Heart left ventricle (tissue), 16 donors: ENCODE measurements around the gene TNFRSF1B. TPM values are rescaled to one million over a fixed set of nuclear protein-coding genes. Genes with fewer than 3 reads are reported as not detected.

ENCODE experiments used
- ATAC-seq, 4 donors: fragments of 200-7000 bp; cut with Tn5 transposase; one replicate each; pipeline ENCODE4 v1.9.1; 2020 to 2022; ENCODE audit warnings: moderate library complexity in 4 of 4, mild to moderate bottlenecking in 3 of 4, moderate number of reproducible peaks in 1 of 4
- DNase-seq, 5 donors: peaks; one replicate each; pipeline ENCODE4 v3.0.0-alpha.2; 2020
- H3K27ac ChIP-seq, 12 donors: fragments of 200-600 bp; sonication (generic) in 4 of 12; one replicate each; pipeline versions ENCODE4 v1.5.0 to v1.8.0; 2016 to 2022; ENCODE audit warnings: mild to moderate bottlenecking in 2 of 12
- H3K27me3 ChIP-seq, 9 donors: fragments of 200-600 bp; sonication (generic) in 2 of 9; one replicate each; pipeline versions ENCODE4 v1.5.1 to v1.8.0; 2016 to 2022; ENCODE audit warnings: mild to moderate bottlenecking in 3 of 9
- H3K36me3 ChIP-seq, 9 donors: fragments of 200-600 bp; sonication (generic) in 2 of 9; one replicate each; pipeline versions ENCODE4 v1.5.0 to v1.8.0; 2018 to 2022; ENCODE audit warnings: mild to moderate bottlenecking in 2 of 9
- H3K4me1 ChIP-seq, 12 donors: fragments of 200-600 bp; sonication (generic) in 4 of 12; one replicate each; pipeline versions ENCODE4 v1.5.0 to v1.8.0; 2016 to 2022; ENCODE audit warnings: mild to moderate bottlenecking in 3 of 12
- H3K4me3 ChIP-seq, 12 donors: fragments of 200-600 bp; sonication (generic) in 4 of 12; one replicate each; pipeline versions ENCODE4 v1.5.0 to v1.8.0; 2017 to 2022; ENCODE audit warnings: mild to moderate bottlenecking in 9 of 12, moderate library complexity in 4 of 12
- H3K9me3 ChIP-seq, 12 donors: fragments of 200-600 bp; sonication (generic) in 4 of 12; one replicate each; pipeline versions ENCODE4 v1.5.0 to v1.8.0; 2016 to 2022; ENCODE audit warnings: mild to moderate bottlenecking in 1 of 12
- POLR2A ChIP-seq, 2 donors: fragments of 450-650 bp; IDR thresholded peaks; one replicate each; pipeline ENCODE4 v1.6.1; 2017; ENCODE audit warnings: antibody characterized with exemption in 2 of 2, mild to moderate bottlenecking in 2 of 2, moderate library complexity in 2 of 2
- WGBS, 4 donors: extraction: QIAGEN DNeasy Blood & Tissue Kit in 2 of 4; methylation state at CpG; one replicate each; pipeline versions ENCODE4 v1.1.5 to v1.1.7; 2013 to 2018; 5-methylcytosine and 5-hydroxymethylcytosine counted together
- intact Hi-C, 10 donors: fragments of 100-400 bp; cut with DNase I; formaldehyde crosslinking; loops; one replicate each; pipeline versions ENCODE4 v1.11.1 to v1.14.2; 2022
- polyA plus RNA-seq, 2 donors: library from polyadenylated mRNA; stranded (reverse); fragments of 200-250 nt; gene quantifications; one replicate each; pipeline ENCODE4 v1.2.3, GENCODE V29; 2013
- total RNA-seq, 9 donors: library from RNA; depleted of rRNA in 2 of 9; stranded (reverse); fragments of >200 nt in 2 of 9; fragmentation: NEBNext Ultra II Directional in 3 of 9; extraction: Animal tissue kit (Norgen Biotek cat#: 25700) in 3 of 9; gene quantifications; one replicate each; pipeline versions ENCODE4 v1.1.0 to v1.2.4, GENCODE V29; 2016 to 2023
- TF ChIP-seq, protein P1 (sequence below), 12 donors: fragments of 200-600 bp; sonication (generic) in 4 of 12; IDR thresholded peaks; one replicate each; pipeline versions ENCODE4 v1.5.0 to v1.8.0; 2018 to 2022; ENCODE audit warnings: antibody characterized with exemption in 12 of 12, mild to moderate bottlenecking in 5 of 12
- donor health status: ischemic (EF 13 %, LVEDD 7.1; RV severe dilation, severe dysfunction).
- donor health status: healthy with polysubstance abuse.
- donor health status: DM: no; HTN: yes; CAD: no.
- donor health status: DM: no; HTN: no; CAD: no.
- donor health status: ischemic (EF 25% LVEDD 6.9; RV normal size, moderate dysfunction).
- donor health status: ischemic (EF 25% LVEDD 5.7; RV mildly dilated, moderate dysfunction).
- donor health status: healthy.
- donor health status: DM: yes; HTN: yes; CAD: no.
- donor health status: ischemic (EF 35%, LVEDD 5.7; RV mildly dilated, moderate dysfunction).
- donor health status: nonischemic (EF 11% LVEDD 7.7; RV severe dilation, severe dysfunction).
- donor health status: DM: yes; HTN: yes; CAD: no.
- donor health status: PGD.
- donor health status: ischemic (EF 29% LVEDD 5.4; RV normal size, mild dysfunction).
- donor health status: nonischemic (EF 23%, LVEDD 6.1; RV moderate dilation, normal function).

TNFRSF1B gene
- total and polyA plus RNA-seq, 11 donors = 8.6 to 71.0 (median 14.9) TPM

DNA sequence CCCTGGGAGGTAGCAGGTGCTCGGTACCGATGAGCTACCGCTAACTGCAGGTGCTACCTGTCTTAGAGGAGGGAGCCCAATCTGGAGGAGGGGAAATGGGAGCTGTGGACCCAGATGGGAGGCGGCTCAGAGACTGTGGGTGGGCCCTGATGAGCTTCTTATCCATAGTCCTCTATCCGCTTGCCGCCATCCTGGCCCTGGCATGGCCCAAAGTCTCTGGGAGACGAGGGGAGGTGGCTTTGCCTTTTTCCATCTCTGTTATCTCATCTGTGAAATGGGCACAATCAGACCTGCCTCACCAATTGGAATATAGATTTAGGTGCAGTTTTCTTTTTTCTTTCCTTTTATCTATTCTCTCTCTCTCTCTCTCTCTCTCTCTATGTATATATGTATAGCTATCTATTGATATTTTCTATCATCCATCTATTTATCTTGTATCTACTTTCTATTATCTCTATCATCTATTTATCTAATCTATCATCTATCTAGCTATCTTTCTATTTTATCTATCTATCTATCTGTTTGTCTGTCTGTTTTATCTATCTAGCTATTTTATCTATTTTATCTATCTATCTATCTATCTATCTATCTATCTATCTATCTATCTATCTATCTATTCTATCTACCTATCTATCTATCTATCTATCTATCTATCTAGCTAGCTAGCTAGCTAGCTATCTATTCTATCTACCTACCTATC, 16.5 kb downstream of the TNFRSF1B start:
- ATAC-seq = no peak
- Histone ChIP-seq H3K36me3 (peaks cover 0 to 23% (median 0%) of the 10 kb centered on the region in 9 donors), H3K27ac (peak overlapping the region in 11 of 12 donors; percentile 12 to 96 (median 91)), H3K9me3 (no peaks in the 10 kb centered on the region), H3K27me3 (no peaks in the 10 kb centered on the region), H3K4me3 (no peak overlapping the region), H3K4me1 (peaks cover 10 to 100% (median 57%) of the 10 kb centered on the region in 12 donors)
- DNase-seq = no peak
- TF ChIP-seq, protein P1, sequence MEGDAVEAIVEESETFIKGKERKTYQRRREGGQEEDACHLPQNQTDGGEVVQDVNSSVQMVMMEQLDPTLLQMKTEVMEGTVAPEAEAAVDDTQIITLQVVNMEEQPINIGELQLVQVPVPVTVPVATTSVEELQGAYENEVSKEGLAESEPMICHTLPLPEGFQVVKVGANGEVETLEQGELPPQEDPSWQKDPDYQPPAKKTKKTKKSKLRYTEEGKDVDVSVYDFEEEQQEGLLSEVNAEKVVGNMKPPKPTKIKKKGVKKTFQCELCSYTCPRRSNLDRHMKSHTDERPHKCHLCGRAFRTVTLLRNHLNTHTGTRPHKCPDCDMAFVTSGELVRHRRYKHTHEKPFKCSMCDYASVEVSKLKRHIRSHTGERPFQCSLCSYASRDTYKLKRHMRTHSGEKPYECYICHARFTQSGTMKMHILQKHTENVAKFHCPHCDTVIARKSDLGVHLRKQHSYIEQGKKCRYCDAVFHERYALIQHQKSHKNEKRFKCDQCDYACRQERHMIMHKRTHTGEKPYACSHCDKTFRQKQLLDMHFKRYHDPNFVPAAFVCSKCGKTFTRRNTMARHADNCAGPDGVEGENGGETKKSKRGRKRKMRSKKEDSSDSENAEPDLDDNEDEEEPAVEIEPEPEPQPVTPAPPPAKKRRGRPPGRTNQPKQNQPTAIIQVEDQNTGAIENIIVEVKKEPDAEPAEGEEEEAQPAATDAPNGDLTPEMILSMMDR (IDR thresholded peaks at IDR 0.05) = no peak
- TF ChIP-seq POLR2A (IDR thresholded peaks at IDR 0.05) = no peak
- intact Hi-C loops = loop anchor here in 3 of 10 donors (5.0 to 10.0 kb wide), 3 partner anchors 36 to 48 kb away; no protein-coding TSS in a partner anchor
- 83 to 96% (median 94%) methylated on average over 5 to 7 of the region's 7 CpGs for WGBS, 4 donors

DNA sequence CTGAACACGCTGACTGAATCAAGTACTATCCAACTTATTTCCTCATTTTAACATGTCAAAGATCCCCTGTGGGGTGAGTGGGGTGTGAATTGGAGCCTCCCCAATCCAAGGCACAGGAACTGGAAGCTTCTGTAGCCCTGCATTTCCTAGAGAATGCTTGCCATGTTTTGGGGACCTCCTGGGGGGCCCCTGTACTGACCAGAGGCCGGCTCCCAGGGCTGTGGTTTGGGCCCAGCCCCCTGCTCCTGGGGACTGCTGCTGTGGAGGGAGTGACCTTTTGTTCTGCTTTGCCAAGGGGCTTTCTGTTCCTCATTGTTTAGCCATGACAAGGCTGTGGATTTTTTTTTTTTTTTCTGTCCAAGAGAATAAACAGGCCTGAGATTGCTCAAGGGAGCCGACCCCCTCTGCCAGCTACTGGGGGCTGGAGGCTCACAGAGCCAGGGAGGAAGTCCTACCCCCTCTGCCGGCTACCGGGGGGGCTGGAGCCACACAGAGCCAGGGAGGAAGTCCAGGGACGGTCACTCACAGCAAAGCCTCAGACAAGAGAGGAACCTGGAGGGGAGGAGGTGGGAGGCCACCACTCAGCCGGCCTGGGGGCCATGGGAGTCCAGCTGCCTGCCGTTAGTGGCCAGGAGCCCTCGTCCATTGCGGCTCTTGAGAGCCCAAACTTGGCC, 17.4 kb downstream of the TNFRSF1B start:
- Histone ChIP-seq H3K9me3 (no peaks in the 10 kb centered on the region), H3K36me3 (peaks cover 0 to 30% (median 0%) of the 10 kb centered on the region in 9 donors), H3K4me3 (peak overlapping the region in 11 of 12 donors; percentile 4 to 47 (median 31)), H3K27ac (peak overlapping the region; percentile 80 to 96 (median 92)), H3K4me1 (peaks cover 9 to 100% (median 59%) of the 10 kb centered on the region in 12 donors), H3K27me3 (no peaks in the 10 kb centered on the region)
- intact Hi-C loops = loop anchor here in 4 of 10 donors (1.0 to 10.0 kb wide), 5 partner anchors 17 to 49 kb away; partner anchors contain the start of gene TNFRSF1B (in 1 of the 4)
- TF ChIP-seq, protein P1 (IDR thresholded peaks at IDR 0.05) = peak; percentile 11 to 58 (median 39)
- peak in 1 of 2 donors; percentile 36 for TF ChIP-seq POLR2A (IDR thresholded peaks at IDR 0.05)
- peak; percentile 88 to 93 (median 90) for DNase-seq
- ATAC-seq = peak; percentile 84 to 89 (median 86)
- 16 to 31% (median 23%) methylated on average over 8 to 10 of the region's 10 CpGs for WGBS, 4 donors

GRCh38 chr1:12185036-12185917, 18.5 kb downstream of the TNFRSF1B start:
- peak overlapping the region in 10 of 12 donors; percentile 8 to 47 (median 33) for H3K4me3 ChIP-seq

More at GRCh38 chr1:12185036-12185917, 18.5 kb downstream of the TNFRSF1B start:
- Histone ChIP-seq H3K27me3 (no peaks in the 10 kb centered on the region), H3K9me3 (no peaks in the 10 kb centered on the region), H3K4me1 (peaks cover 6 to 97% (median 53%) of the 10 kb centered on the region in 12 donors), H3K36me3 (peaks cover 0 to 40% (median 0%) of the 10 kb centered on the region in 9 donors), H3K27ac (peak overlapping the region; percentile 80 to 96 (median 92))
- DNase-seq (no peak), ATAC-seq (peak in 3 of 4 donors; percentile 7 to 36 (median 8))
- WGBS, 4 donors = 44 to 65% (median 51%) methylated on average over 13 to 19 of the region's 19 CpGs
- no peak for TF ChIP-seq POLR2A (IDR thresholded peaks at IDR 0.05)
- TF ChIP-seq, protein P1 (IDR thresholded peaks at IDR 0.05) = no peak
- intact Hi-C loops = loop anchor here in 3 of 10 donors (2.0 to 10.0 kb wide), 3 partner anchors 18 to 50 kb away; partner anchors contain the start of gene TNFRSF1B (in 1 of the 3)
